UCSD-AML1 (cell line): Measurements from ENCODE around the gene POF1B.

Experiments
- DNase-seq: peaks from one replicate; lab custom pipeline; 2025; ENCODE audit not compliant: unreplicated experiment; lab: John Stamatoyannopoulos, UW

The POF1B gene

DNA sequence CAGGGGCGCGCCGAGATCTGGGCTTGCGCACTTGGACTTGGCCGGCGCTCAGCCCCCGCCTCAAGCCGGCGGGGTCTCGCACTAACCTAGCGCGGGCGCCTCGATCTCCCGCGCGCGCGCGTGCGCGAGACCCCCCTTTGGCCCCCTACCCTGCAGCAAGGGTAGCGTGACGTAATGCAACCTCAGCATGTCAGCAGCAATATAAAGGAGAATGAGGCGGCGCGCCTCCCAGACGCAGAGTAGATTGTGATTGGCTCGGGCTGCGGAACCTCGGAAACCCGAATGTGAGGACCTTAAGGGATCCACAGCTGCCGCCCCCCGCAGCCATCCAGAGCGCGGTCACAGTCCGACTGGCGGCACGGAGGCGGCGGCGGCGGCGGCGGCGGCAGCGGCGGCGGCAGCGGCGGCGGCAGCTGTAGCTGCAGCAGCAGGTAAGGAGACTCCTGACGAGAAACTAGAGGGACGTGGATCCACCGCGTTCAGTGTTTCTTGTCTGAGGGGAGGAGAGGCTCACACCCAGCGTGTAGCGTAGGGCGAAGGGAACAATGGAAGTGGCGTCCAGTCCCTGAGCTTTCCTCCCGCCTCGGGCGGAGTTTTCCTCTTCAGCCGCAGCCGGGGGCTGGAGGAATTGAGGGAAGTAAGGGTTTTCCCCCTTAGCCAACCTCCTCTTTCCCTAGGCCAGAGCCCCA is 135.6 kb downstream of the POF1B start, which contains the start of the genes SATL1 and ZNF711:
SATL1 (minus strand) TSS at position 19 of the 689 bp plus-strand sequence. CDS start 134,811 bp downstream, outside the sequence.
ZNF711 (plus strand) TSS at position 231 of the 689 bp plus-strand sequence. CDS start 3,582 bp downstream, outside the sequence.
- DNase-seq, result no peak

GRCh38 chrX:85243155-85243554 is 136.3 kb downstream of the POF1B start:
- DNase-seq, result no peak
